Measurements from ENCODE around the gene DPP10.

DNA sequence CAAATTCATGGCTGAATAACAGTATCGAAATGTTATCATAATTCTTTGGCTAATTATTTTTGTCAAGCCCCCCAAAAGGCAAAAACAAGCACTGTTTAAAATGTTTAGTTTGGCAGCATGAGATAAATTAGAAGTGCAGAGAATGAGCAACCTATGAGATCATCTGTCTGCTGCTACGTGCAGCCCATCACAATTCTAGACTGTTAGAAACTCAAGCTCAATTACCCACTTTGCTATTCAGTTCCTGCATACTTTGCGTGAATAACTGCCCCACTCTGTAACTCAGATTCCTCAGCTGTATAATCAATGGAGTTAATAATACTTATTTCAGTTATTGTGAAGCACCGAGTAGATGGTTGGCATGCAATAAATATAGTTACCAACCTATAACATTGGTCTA is 1181.9 kb downstream of the DPP10 start:
- no peak for TF ChIP-seq POLR2AphosphoS5 (IDR thresholded peaks at IDR 0.05; ENCODE audit: low read depth, low read length)
- TF ChIP-seq POLR2A (IDR thresholded peaks at IDR 0.05; ENCODE audit: low read depth, low read length), result no peak
